Upper lobe of left lung (tissue), 4 donors: ENCODE results near the gene AGBL4.

Experiments
- CTCF ChIP-seq, 6 experiments: fragments of 450-650 bp in 4 of 6; fragments of 200-600 bp in 2 of 6; sonication (generic) in 2 of 6; IDR thresholded peaks; one replicate each; pipeline ENCODE4 v1.5.1; 2016 to 2019; ENCODE audit warnings: antibody characterized with exemption in 6 of 6
- POLR2A ChIP-seq, 4 donors: fragments of 450-650 bp; IDR thresholded peaks; one replicate each; pipeline ENCODE4 v1.5.1; 2016 to 2017; ENCODE audit warnings: antibody characterized with exemption in 4 of 4, mild to moderate bottlenecking in 2 of 4
- POLR2AphosphoS5 ChIP-seq, 2 donors: sonication (generic); formaldehyde crosslinking; IDR thresholded peaks; one replicate each; pipeline ENCODE4 v1.5.1; 2017; ENCODE audit warnings: antibody characterized with exemption in 2 of 2

GRCh38 chr1:48823168-48823567, 1200.6 kb downstream of the AGBL4 start:
- TF ChIP-seq CTCF (IDR thresholded peaks at IDR 0.05), result no peak
- TF ChIP-seq POLR2A (IDR thresholded peaks at IDR 0.05), result no peak
- TF ChIP-seq POLR2AphosphoS5 (IDR thresholded peaks at IDR 0.05), result no peak
